Sigmoid colon (tissue), 4 donors: ENCODE results near the gene IMMT.

Experiments
- CTCF ChIP-seq, 4 experiments: fragments of 450-650 bp in 3 of 4; fragments of 200-600 bp in 1 of 4; IDR thresholded peaks; one replicate each; pipeline ENCODE4 v1.5.1; 2016 to 2019; ENCODE audit warnings: antibody characterized with exemption in 4 of 4, mild to moderate bottlenecking in 3 of 4, moderate library complexity in 2 of 4
- EP300 ChIP-seq, 4 donors: sonication (generic); formaldehyde crosslinking; IDR thresholded peaks; one replicate each; pipeline ENCODE4 v1.6.1; 2017; ENCODE audit warnings: antibody characterized with exemption in 4 of 4
- POLR2A ChIP-seq, 2 donors: fragments of 450-650 bp; IDR thresholded peaks; one replicate each; pipeline ENCODE4 v1.6.1; 2016; ENCODE audit warnings: antibody characterized with exemption in 2 of 2, mild to moderate bottlenecking in 2 of 2, moderate library complexity in 2 of 2
- POLR2AphosphoS5 ChIP-seq, 4 donors: sonication (generic); formaldehyde crosslinking; IDR thresholded peaks; one replicate each; pipeline ENCODE4 v1.6.1; 2017; ENCODE audit warnings: antibody characterized with exemption in 4 of 4

- TF ChIP-seq POLR2AphosphoS5 (IDR thresholded peaks at IDR 0.05) (peak in 2 of 4 donors; percentile 10 to 12), EP300 (IDR thresholded peaks at IDR 0.05) (no peak), CTCF (IDR thresholded peaks at IDR 0.05) (no peak), POLR2A (IDR thresholded peaks at IDR 0.05) (no peak)
Measured at GRCh38 chr2:86140969-86141392, 54.3 kb downstream of the IMMT start.
